HFFc6 (cell line): Measurements from ENCODE around the gene PNISR. TPM values are rescaled to one million over a fixed set of nuclear protein-coding genes. Genes with fewer than 3 reads are reported as not detected.

Experiments
- DNase-seq: peaks from one replicate; pipeline ENCODE4 v3.0.0-alpha.2; 2018
- H3K27ac Mint-ChIP-seq: 2 replicates; pipeline ENCODE4 v1.8.0; 2020; ENCODE audit warnings: mild to moderate bottlenecking, mixed read lengths
- H3K27me3 Mint-ChIP-seq: 2 replicates; pipeline ENCODE4 v1.8.0; 2021; ENCODE audit warnings: mild to moderate bottlenecking, moderate library complexity, mixed read lengths; ENCODE audit not compliant: insufficient read depth
- H3K36me3 Mint-ChIP-seq: 2 replicates; pipeline ENCODE4 v1.8.0; 2021; ENCODE audit warnings: low read depth, mixed read lengths
- H3K4me1 Mint-ChIP-seq: 2 replicates; pipeline ENCODE4 v1.8.0; 2020; ENCODE audit warnings: low read depth, mixed read lengths
- H3K4me3 Mint-ChIP-seq: 2 replicates; pipeline ENCODE4 v1.8.0; 2020; ENCODE audit warnings: mild to moderate bottlenecking, moderate library complexity, mixed read lengths
- H3K9me3 Mint-ChIP-seq: 2 replicates; pipeline ENCODE4 v1.8.0; 2020; ENCODE audit warnings: mild to moderate bottlenecking, mixed read lengths
- CTCF ChIP-seq: fragments of 200-600 bp; sonication (generic); IDR thresholded peaks from 2 replicates; pipeline ENCODE4 v1.5.0; 2021; ENCODE audit warnings: antibody characterized with exemption, mild to moderate bottlenecking
- total RNA-seq, 6 experiments: library from RNA; stranded (reverse); fragmentation: NEBNext Ultra II Directional; extraction: Animal tissue kit (Norgen Biotek cat#: 25700); gene quantifications; 2 replicates in 1 of 6; 3 replicates in 5 of 6; pipeline ENCODE4 v1.2.3, GENCODE V29; 2021

Gene PNISR
- total RNA-seq, 6 experiments from 2014 or later = 40.9 to 51.3 (median 45.2) TPM

- H3K9me3 Mint-ChIP-seq = no peaks in the 10 kb centered on the region
- peaks cover 18% of the 10 kb centered on the region; the same call in 1 of the 2 replicates for H3K36me3 Mint-ChIP-seq
- H3K4me3 Mint-ChIP-seq = no peak overlapping the region
- no peaks in the 10 kb centered on the region for H3K4me1 Mint-ChIP-seq
- H3K27ac Mint-ChIP-seq = no peak overlapping the region
- H3K27me3 Mint-ChIP-seq = no peaks in the 10 kb centered on the region
- DNase-seq = peak; percentile 40
- TF ChIP-seq CTCF = peak; percentile 75
These were observed 33.2 kb upstream of the PNISR start for GRCh38 chr6:99458319-99458718.

GRCh38 chr6:99446076-99446475 lies 21.0 kb upstream of the PNISR start:
- DNase-seq = no peak
- Mint-ChIP-seq H3K36me3 (peaks cover 28% of the 10 kb centered on the region), H3K27me3 (peaks cover 2% of the 10 kb centered on the region; the same call in 1 of the 2 replicates)

GRCh38 chr6:99434702-99435530 lies 9.8 kb upstream of the PNISR start:
- DNase-seq = peak; percentile 33
- H3K36me3 Mint-ChIP-seq = no peaks in the 10 kb centered on the region

More at GRCh38 chr6:99446076-99446475, 21.0 kb upstream of the PNISR start:
- TF ChIP-seq CTCF = no peak
- Mint-ChIP-seq H3K4me3 (no peak overlapping the region), H3K27ac (no peak overlapping the region; the same call in 1 of the 2 replicates), H3K4me1 (peaks cover 5% of the 10 kb centered on the region; the same call in 1 of the 2 replicates), H3K9me3 (no peaks in the 10 kb centered on the region)

DNA sequence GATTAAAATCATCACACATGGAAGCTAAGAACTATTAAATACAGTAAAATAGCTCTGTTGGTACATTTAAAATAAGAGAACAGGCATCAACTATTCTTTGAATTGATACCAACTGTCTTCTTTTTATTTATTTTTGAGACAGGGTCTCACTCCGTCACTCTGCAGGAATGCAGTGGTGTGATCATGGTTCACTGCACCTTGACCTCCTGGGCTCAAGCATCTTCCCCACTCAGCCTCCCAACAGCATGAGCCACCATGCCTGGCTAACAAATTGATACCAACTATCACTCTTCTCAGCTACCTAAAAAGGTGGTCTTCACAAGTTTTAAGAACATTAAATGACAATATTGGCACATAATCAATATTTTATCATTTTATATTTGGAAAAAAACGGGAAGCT lies 7.8 kb upstream of the PNISR start:
- Mint-ChIP-seq H3K27me3 (no peaks in the 10 kb centered on the region), H3K36me3 (no peaks in the 10 kb centered on the region; the same call in 1 of the 2 replicates), H3K9me3 (no peaks in the 10 kb centered on the region), H3K27ac (no peak overlapping the region), H3K4me1 (peaks cover 6% of the 10 kb centered on the region; the same call in 1 of the 2 replicates), H3K4me3 (no peak overlapping the region)
- TF ChIP-seq CTCF = no peak
- no peak for DNase-seq

More at GRCh38 chr6:99434702-99435530, 9.8 kb upstream of the PNISR start:
- H3K27ac Mint-ChIP-seq = no peak overlapping the region
- H3K9me3 Mint-ChIP-seq = no peaks in the 10 kb centered on the region
- no peaks in the 10 kb centered on the region for H3K27me3 Mint-ChIP-seq
- peak; percentile 86 for TF ChIP-seq CTCF
- 0 out of 2 replicates have a peak, but pooled peaks cover 5% of the 10 kb centered on the region for H3K4me1 Mint-ChIP-seq
- no peak overlapping the region for H3K4me3 Mint-ChIP-seq

GRCh38 chr6:99431901-99432300 lies 6.8 kb upstream of the PNISR start:
- no peak for TF ChIP-seq CTCF
- no peaks in the 10 kb centered on the region for H3K9me3 Mint-ChIP-seq
- no peaks in the 10 kb centered on the region for H3K27me3 Mint-ChIP-seq
- H3K27ac Mint-ChIP-seq = no peak overlapping the region; the same call in 1 of the 2 replicates
- H3K36me3 Mint-ChIP-seq = no peaks in the 10 kb centered on the region; the same call in 1 of the 2 replicates
- H3K4me1 Mint-ChIP-seq = peaks cover 16% of the 10 kb centered on the region
- H3K4me3 Mint-ChIP-seq = no peak overlapping the region
- no peak for DNase-seq
